CD4-positive, alpha-beta T cell treated with Interleukin-17A for 4 hours (primary cell): ENCODE measurements around the gene SHROOM4.

Experiments
- DNase-seq: peaks from one replicate; pipeline ENCODE4 v3.0.0-alpha.2; 2020; ENCODE audit warnings: mixed read lengths

SHROOM4 gene

GRCh38 chrX:50780144-50780543 is 33.9 kb downstream of the SHROOM4 start:
- DNase-seq = no peak

GRCh38 chrX:50779694-50780093 is 34.3 kb downstream of the SHROOM4 start:
- no peak for DNase-seq

- no peak for DNase-seq
Measured at GRCh38 chrX:50778272-50778671, 35.7 kb downstream of the SHROOM4 start.

- DNase-seq = no peak
Measured at GRCh38 chrX:50776248-50776647, 37.7 kb downstream of the SHROOM4 start.

- no peak for DNase-seq
Measured at GRCh38 chrX:50771382-50771781, 42.6 kb downstream of the SHROOM4 start.

- no peak for DNase-seq
Measured at GRCh38 chrX:50770702-50771101, 43.3 kb downstream of the SHROOM4 start.

GRCh38 chrX:50769389-50770063 is 44.5 kb downstream of the SHROOM4 start:
- DNase-seq = no peak

- no peak for DNase-seq
Measured at GRCh38 chrX:50768801-50769200, 45.2 kb downstream of the SHROOM4 start.

GRCh38 chrX:50765986-50766385 is 48.0 kb downstream of the SHROOM4 start:
- no peak for DNase-seq

- no peak for DNase-seq
Measured at GRCh38 chrX:50762578-50762977, 51.4 kb downstream of the SHROOM4 start.

- DNase-seq = no peak
Measured at GRCh38 chrX:50756276-50756675, 57.7 kb downstream of the SHROOM4 start.

GRCh38 chrX:50751091-50751490 is 62.9 kb downstream of the SHROOM4 start:
- no peak for DNase-seq

GRCh38 chrX:50747471-50747900 is 66.5 kb downstream of the SHROOM4 start:
- peak; percentile 3 for DNase-seq

- DNase-seq = no peak
Measured at GRCh38 chrX:50736656-50737055, 77.3 kb downstream of the SHROOM4 start.

GRCh38 chrX:50726296-50726695 is 87.7 kb downstream of the SHROOM4 start:
- DNase-seq = no peak

GRCh38 chrX:50725310-50725709 is 88.7 kb downstream of the SHROOM4 start:
- no peak for DNase-seq

GRCh38 chrX:50723006-50723405 is 91.0 kb downstream of the SHROOM4 start:
- DNase-seq = no peak

GRCh38 chrX:50721764-50722521 is 92.1 kb downstream of the SHROOM4 start:
- DNase-seq = no peak

- no peak for DNase-seq
Measured at GRCh38 chrX:50719614-50720013, 94.4 kb downstream of the SHROOM4 start.

- DNase-seq = no peak
Measured at GRCh38 chrX:50718776-50719175, 95.2 kb downstream of the SHROOM4 start.

- DNase-seq = no peak
Measured at GRCh38 chrX:50716706-50717105, 97.3 kb downstream of the SHROOM4 start.

GRCh38 chrX:50712777-50713176 is 101.2 kb downstream of the SHROOM4 start:
- DNase-seq = no peak

GRCh38 chrX:50711907-50712306 is 102.1 kb downstream of the SHROOM4 start:
- DNase-seq = no peak

GRCh38 chrX:50707955-50708699 is 105.9 kb downstream of the SHROOM4 start:
- DNase-seq = no peak
